OCI-LY3 (cell line): ENCODE results near the gene CDC14A.

ENCODE experiments used
- H2AFZ ChIP-seq: fragments of 200-600, 300-600 bp; shearing (Covaris generic); 2 replicates; pipeline ENCODE4 v1.6.0; 2014; ENCODE audit warnings: antibody characterized with exemption, low read depth, low read length
- H3K27ac ChIP-seq: fragments of 200-600, 300-600 bp; sonication (generic); 2 replicates; pipeline ENCODE4 v1.5.1; 2014; ENCODE audit warnings: mild to moderate bottlenecking, low read length, moderate library complexity, mixed read lengths
- H3K27me3 ChIP-seq: fragments of 200-600, 300-600 bp; sonication (generic); 2 replicates; pipeline ENCODE4 v1.6.1; 2014; ENCODE audit warnings: low read depth, low read length, mixed read lengths
- H3K36me3 ChIP-seq: fragments of 200-600, 300-600 bp; sonication (generic); replicated peaks from 2 replicates; pipeline ENCODE3; 2014; ENCODE audit warnings: low read depth, low read length, mixed read lengths
- H3K4me1 ChIP-seq: fragments of 300-600, 200-600 bp; sonication (generic); 2 replicates; pipeline ENCODE4 v1.6.1; 2014; ENCODE audit warnings: low read length, mixed read lengths
- H3K4me2 ChIP-seq: fragments of 200-600, 300-600 bp; sonication (generic); 2 replicates; pipeline ENCODE4 v1.6.1; 2014; ENCODE audit warnings: low read length, mixed read lengths
- H3K4me3 ChIP-seq: fragments of 300-600, 200-600 bp; sonication (generic); 2 replicates; pipeline ENCODE4 v1.5.1; 2014; ENCODE audit warnings: antibody characterized with exemption, mild to moderate bottlenecking, low read length, moderate library complexity
- H3K79me2 ChIP-seq: fragments of 300-600, 200-600 bp; shearing (Covaris generic); 2 replicates; pipeline ENCODE4 v1.6.1; 2014; ENCODE audit warnings: mild to moderate bottlenecking, low read length, mixed read lengths
- H3K9ac ChIP-seq: fragments of 300-600, 200-600 bp; shearing (Covaris generic); 2 replicates; pipeline ENCODE4 v1.6.0; 2014; ENCODE audit warnings: mild to moderate bottlenecking, low read length, moderate library complexity
- H3K9me3 ChIP-seq: fragments of 200-600, 300-600 bp; shearing (Covaris generic); 2 replicates; pipeline ENCODE4 v1.6.1; 2014; ENCODE audit warnings: low read length, mixed read lengths; ENCODE audit not compliant: insufficient read depth
- H4K20me1 ChIP-seq: fragments of 200-600, 300-600 bp; sonication (generic); 2 replicates; pipeline ENCODE4 v1.6.1; 2016; ENCODE audit warnings: low read length, mixed read lengths; ENCODE audit not compliant: insufficient read depth
- EZH2phosphoT487 ChIP-seq: fragments of 200-600 bp; shearing (Covaris generic); IDR thresholded peaks from 2 replicates; pipeline ENCODE4 v1.6.1; 2018; ENCODE audit warnings: antibody characterized with exemption, mixed run types, low read depth
- TF ChIP-seq, protein P1 (sequence below): fragments of 200-600, 300-600 bp; sonication (generic); IDR thresholded peaks from 2 replicates; pipeline ENCODE4 v1.5.1; 2014; ENCODE audit warnings: antibody characterized with exemption, low read length, low read depth

Gene CDC14A

DNA sequence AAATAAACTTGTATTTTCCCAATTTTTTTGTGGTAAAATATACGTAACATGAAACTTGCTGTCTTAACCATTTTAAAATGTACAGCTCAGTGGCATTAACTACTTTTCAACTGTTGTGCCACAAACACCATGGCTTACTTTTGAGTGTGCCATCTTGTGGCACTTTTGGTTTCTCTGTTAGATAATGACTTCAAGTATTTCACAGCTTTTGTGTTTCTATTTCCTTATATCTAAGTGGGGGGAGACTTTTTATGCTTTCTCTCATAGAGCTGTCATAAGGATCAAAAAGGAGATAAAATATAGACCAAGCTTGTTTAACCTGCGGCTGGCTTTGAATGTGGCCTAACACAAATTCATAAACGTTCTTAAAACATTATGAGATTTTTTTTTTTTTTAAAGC is 44.3 kb downstream of the CDC14A start:
- TF ChIP-seq, protein P1, sequence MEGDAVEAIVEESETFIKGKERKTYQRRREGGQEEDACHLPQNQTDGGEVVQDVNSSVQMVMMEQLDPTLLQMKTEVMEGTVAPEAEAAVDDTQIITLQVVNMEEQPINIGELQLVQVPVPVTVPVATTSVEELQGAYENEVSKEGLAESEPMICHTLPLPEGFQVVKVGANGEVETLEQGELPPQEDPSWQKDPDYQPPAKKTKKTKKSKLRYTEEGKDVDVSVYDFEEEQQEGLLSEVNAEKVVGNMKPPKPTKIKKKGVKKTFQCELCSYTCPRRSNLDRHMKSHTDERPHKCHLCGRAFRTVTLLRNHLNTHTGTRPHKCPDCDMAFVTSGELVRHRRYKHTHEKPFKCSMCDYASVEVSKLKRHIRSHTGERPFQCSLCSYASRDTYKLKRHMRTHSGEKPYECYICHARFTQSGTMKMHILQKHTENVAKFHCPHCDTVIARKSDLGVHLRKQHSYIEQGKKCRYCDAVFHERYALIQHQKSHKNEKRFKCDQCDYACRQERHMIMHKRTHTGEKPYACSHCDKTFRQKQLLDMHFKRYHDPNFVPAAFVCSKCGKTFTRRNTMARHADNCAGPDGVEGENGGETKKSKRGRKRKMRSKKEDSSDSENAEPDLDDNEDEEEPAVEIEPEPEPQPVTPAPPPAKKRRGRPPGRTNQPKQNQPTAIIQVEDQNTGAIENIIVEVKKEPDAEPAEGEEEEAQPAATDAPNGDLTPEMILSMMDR, result peak; percentile 9; the same call in 1 of the 2 replicates
- no peak for TF ChIP-seq EZH2phosphoT487
- Histone ChIP-seq H4K20me1 (no peaks in the 10 kb centered on the region), H3K36me3 (no peaks in the 10 kb centered on the region), H3K27me3 (no peaks in the 10 kb centered on the region), H3K4me1 (peaks cover 6% of the 10 kb centered on the region), H3K4me3 (no peak overlapping the region), H2AFZ (no peak overlapping the region), H3K79me2 (no peaks in the 10 kb centered on the region), H3K27ac (no peak overlapping the region), H3K9ac (no peak overlapping the region), H3K9me3 (no peaks in the 10 kb centered on the region), H3K4me2 (no peak overlapping the region)

DNA sequence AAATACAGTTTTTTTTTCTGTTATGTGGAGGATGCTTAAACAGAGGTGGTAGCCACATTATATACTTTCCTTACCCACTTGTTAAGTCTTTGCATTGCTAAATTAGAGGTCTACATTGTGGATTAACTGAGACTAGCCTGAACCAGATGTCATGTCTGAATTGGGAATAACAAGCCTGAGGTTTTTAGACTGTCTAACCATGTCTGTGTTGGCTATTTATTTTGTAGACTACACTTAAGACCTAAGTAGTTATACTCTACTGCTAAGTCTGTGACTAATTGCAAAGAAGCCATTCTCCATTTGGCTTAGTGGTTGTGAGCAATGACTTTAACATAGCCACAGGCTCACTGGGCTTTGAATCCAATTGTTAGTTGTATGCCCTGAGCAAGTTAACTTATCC is 45.4 kb downstream of the CDC14A start:
- Histone ChIP-seq H3K9me3 (no peaks in the 10 kb centered on the region), H3K4me1 (peaks cover 6% of the 10 kb centered on the region), H3K9ac (no peak overlapping the region), H3K27ac (no peak overlapping the region), H2AFZ (no peak overlapping the region), H3K36me3 (no peaks in the 10 kb centered on the region), H3K79me2 (no peaks in the 10 kb centered on the region), H3K4me2 (no peak overlapping the region), H3K27me3 (no peaks in the 10 kb centered on the region), H3K4me3 (no peak overlapping the region), H4K20me1 (no peaks in the 10 kb centered on the region)
- TF ChIP-seq, protein P1, result no peak
- TF ChIP-seq EZH2phosphoT487, result no peak

- H3K4me2 ChIP-seq, result no peak overlapping the region
- no peaks in the 10 kb centered on the region for H3K27me3 ChIP-seq
- H3K79me2 ChIP-seq, result no peaks in the 10 kb centered on the region
- H3K9me3 ChIP-seq, result no peaks in the 10 kb centered on the region
- peaks cover 6% of the 10 kb centered on the region for H3K4me1 ChIP-seq
- H3K9ac ChIP-seq, result no peak overlapping the region
- no peak overlapping the region for H2AFZ ChIP-seq
- no peaks in the 10 kb centered on the region for H4K20me1 ChIP-seq
- no peak overlapping the region for H3K27ac ChIP-seq
- no peaks in the 10 kb centered on the region for H3K36me3 ChIP-seq
- TF ChIP-seq, protein P1, result no peak
- TF ChIP-seq EZH2phosphoT487, result no peak
- no peak overlapping the region for H3K4me3 ChIP-seq
Observed at GRCh38 chr1:100398648-100399047, 46.3 kb downstream of the CDC14A start.

GRCh38 chr1:100400404-100400803 is 48.1 kb downstream of the CDC14A start:
- Histone ChIP-seq H3K4me1 (peaks cover 6% of the 10 kb centered on the region), H3K4me2 (0 out of 2 replicates have a peak overlapping the region, but pooled peaks have one; percentile 7), H3K27me3 (no peaks in the 10 kb centered on the region), H3K9ac (no peak overlapping the region), H3K79me2 (no peaks in the 10 kb centered on the region), H4K20me1 (no peaks in the 10 kb centered on the region), H3K27ac (no peak overlapping the region), H3K4me3 (no peak overlapping the region), H3K9me3 (no peaks in the 10 kb centered on the region), H3K36me3 (no peaks in the 10 kb centered on the region), H2AFZ (no peak overlapping the region)
- TF ChIP-seq, protein P1, result no peak
- no peak for TF ChIP-seq EZH2phosphoT487
